Measurements from ENCODE around the gene GTSF1L.

The GTSF1L gene

DNA sequence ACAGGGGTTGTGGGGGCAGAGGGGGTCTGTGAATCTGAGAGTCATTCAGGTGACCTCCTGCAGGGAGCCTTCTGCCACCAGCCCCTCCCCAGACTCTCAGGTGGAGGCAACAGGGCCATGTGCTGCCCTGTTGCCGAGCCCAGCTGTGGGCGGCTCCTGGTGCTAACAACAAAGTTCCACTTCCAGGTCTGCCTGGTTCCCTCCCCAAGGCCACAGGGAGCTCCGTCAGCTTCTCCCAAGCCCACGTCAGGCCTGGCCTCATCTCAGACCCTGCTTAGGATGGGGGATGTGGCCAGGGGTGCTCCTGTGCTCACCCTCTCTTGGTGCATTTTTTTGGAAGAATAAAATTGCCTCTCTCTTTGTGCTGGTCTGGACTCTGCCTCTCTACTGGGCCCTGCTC, 10.7 kb downstream of the GTSF1L start:
- TF ChIP-seq YY1 (IDR thresholded peaks at IDR 0.05; ENCODE audit: insufficient read depth, insufficient read length) (no peak), SUZ12 (IDR thresholded peaks at IDR 0.05; ENCODE audit: extremely low read depth, insufficient read depth, insufficient read length) (no peak), ZNF274 (IDR thresholded peaks at IDR 0.05; ENCODE audit: low read depth, low read length) (no peak)
- no peak overlapping the region for H3K9ac ChIP-seq (ENCODE audit: insufficient read length, low read depth)
- DNase-seq (ENCODE audit: low read depth, low spot score): no peak
- no peaks in the 10 kb centered on the region for H3K27me3 ChIP-seq (ENCODE audit: insufficient read depth, insufficient read length)
- H3K36me3 ChIP-seq (ENCODE audit: insufficient read depth, insufficient read length, low read length): peaks cover 73% of the 10 kb centered on the region
- no peaks in the 10 kb centered on the region for H3K9me3 ChIP-seq (ENCODE audit: insufficient read depth, low read length)
- H3K4me3 ChIP-seq (ENCODE audit: insufficient read length, low read depth): no peak overlapping the region
- H3K4me1 ChIP-seq (ENCODE audit: insufficient read depth, insufficient read length): peaks cover 8% of the 10 kb centered on the region

DNA sequence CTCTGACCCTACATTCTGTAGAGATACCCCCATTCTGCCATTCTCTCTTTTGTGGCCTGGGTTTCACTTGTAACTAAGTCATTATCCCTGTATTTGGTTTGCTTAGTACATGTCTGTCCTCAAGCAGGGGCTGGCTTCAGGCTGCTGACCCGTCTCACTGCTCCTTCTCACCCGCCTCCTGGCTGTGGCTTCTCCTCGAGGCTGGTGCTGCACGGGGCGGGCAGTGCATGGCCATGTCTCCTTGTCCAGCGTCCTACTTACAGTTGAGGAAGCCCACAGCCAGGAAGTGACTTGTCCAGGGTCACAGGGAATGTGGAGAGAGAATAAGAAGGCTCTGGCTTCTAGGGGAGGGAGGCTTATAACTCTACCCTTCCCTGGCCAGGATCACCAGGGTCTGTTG, 11.3 kb downstream of the GTSF1L start:
- peaks cover 79% of the 10 kb centered on the region for H3K36me3 ChIP-seq (ENCODE audit: insufficient read depth, insufficient read length, low read length)
- H3K9me3 ChIP-seq (ENCODE audit: insufficient read depth, low read length): no peaks in the 10 kb centered on the region
- H3K27me3 ChIP-seq (ENCODE audit: insufficient read depth, insufficient read length): no peaks in the 10 kb centered on the region
- H3K4me1 ChIP-seq (ENCODE audit: insufficient read depth, insufficient read length): peaks cover 4% of the 10 kb centered on the region
- TF ChIP-seq YY1 (IDR thresholded peaks at IDR 0.05; ENCODE audit: insufficient read depth, insufficient read length) (no peak), ZNF274 (IDR thresholded peaks at IDR 0.05; ENCODE audit: low read depth, low read length) (no peak), SUZ12 (IDR thresholded peaks at IDR 0.05; ENCODE audit: extremely low read depth, insufficient read depth, insufficient read length) (no peak)
- H3K9ac ChIP-seq (ENCODE audit: insufficient read length, low read depth): no peak overlapping the region
- DNase-seq (ENCODE audit: low read depth, low spot score): no peak
- no peak overlapping the region for H3K4me3 ChIP-seq (ENCODE audit: insufficient read length, low read depth)

DNA sequence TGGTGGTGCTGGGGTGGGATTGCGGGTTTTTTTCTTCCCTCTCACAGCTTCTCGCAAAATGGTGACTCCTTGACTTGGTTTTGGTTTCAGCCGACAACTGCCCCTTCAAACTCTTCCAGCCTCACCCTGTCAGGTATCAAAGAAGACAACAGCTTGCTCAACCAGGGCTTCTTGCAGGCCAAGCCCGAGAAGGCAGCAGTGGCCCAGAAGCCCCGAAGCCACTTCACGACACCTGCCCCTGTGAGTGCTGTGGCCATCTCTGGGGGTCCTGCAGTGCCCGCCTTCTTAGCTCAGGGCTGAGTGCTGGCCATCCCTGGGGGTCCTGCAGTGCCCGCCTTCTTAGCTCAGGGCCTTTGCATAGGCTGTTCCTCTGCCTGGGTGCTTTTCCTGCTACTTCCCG, 11.8 kb downstream of the GTSF1L start:
- Histone ChIP-seq H3K4me3 (ENCODE audit: insufficient read length, low read depth) (no peak overlapping the region), H3K36me3 (ENCODE audit: insufficient read depth, insufficient read length, low read length) (peaks cover 84% of the 10 kb centered on the region), H3K27me3 (ENCODE audit: insufficient read depth, insufficient read length) (no peaks in the 10 kb centered on the region), H3K9me3 (ENCODE audit: insufficient read depth, low read length) (no peaks in the 10 kb centered on the region), H3K9ac (ENCODE audit: insufficient read length, low read depth) (no peak overlapping the region), H3K4me1 (ENCODE audit: insufficient read depth, insufficient read length) (peaks cover 4% of the 10 kb centered on the region)
- no peak for DNase-seq (ENCODE audit: low read depth, low spot score)
- no peak for TF ChIP-seq ZNF274 (IDR thresholded peaks at IDR 0.05; ENCODE audit: low read depth, low read length)
- TF ChIP-seq YY1 (IDR thresholded peaks at IDR 0.05; ENCODE audit: insufficient read depth, insufficient read length): no peak
- no peak for TF ChIP-seq SUZ12 (IDR thresholded peaks at IDR 0.05; ENCODE audit: extremely low read depth, insufficient read depth, insufficient read length)

DNA sequence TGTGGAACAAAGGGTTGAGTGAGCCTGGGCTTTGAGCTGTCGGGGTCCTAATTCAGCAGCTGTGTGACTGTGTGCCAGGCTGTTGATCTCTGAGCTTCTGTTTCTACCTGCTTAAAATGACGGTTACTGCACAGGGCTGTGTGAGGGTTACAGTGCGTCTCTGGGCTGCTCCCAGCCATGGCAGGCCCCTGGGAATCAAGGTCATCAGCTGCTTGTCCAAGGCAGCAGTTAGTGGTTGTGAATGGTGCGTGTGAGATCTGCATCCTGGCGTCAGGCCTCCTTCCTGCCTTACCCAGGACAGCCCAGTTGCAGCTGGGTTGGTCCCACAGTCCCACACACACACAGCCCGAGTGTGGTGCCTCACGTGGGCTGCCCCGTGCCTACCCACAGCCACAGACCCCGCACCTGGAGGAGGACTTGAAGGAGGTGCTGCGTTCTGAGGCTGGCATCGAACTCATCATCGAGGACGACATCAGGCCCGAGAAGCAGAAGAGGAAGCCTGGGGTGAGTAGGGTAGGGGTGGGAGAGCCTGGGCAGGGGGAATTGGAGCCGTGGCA, 15.6 kb downstream of the GTSF1L start:
- peaks cover 92% of the 10 kb centered on the region for H3K36me3 ChIP-seq (ENCODE audit: insufficient read depth, insufficient read length, low read length)
- no peak overlapping the region for H3K9ac ChIP-seq (ENCODE audit: insufficient read length, low read depth)
- no peaks in the 10 kb centered on the region for H3K27me3 ChIP-seq (ENCODE audit: insufficient read depth, insufficient read length)
- H3K4me1 ChIP-seq (ENCODE audit: insufficient read depth, insufficient read length): no peaks in the 10 kb centered on the region
- no peaks in the 10 kb centered on the region for H3K9me3 ChIP-seq (ENCODE audit: insufficient read depth, low read length)
- no peak overlapping the region for H3K4me3 ChIP-seq (ENCODE audit: insufficient read length, low read depth)
- TF ChIP-seq YY1 (IDR thresholded peaks at IDR 0.05; ENCODE audit: insufficient read depth, insufficient read length) (no peak), ZNF274 (IDR thresholded peaks at IDR 0.05; ENCODE audit: low read depth, low read length) (no peak), SUZ12 (IDR thresholded peaks at IDR 0.05; ENCODE audit: extremely low read depth, insufficient read depth, insufficient read length) (no peak)
- no peak for DNase-seq (ENCODE audit: low read depth, low spot score)

DNA sequence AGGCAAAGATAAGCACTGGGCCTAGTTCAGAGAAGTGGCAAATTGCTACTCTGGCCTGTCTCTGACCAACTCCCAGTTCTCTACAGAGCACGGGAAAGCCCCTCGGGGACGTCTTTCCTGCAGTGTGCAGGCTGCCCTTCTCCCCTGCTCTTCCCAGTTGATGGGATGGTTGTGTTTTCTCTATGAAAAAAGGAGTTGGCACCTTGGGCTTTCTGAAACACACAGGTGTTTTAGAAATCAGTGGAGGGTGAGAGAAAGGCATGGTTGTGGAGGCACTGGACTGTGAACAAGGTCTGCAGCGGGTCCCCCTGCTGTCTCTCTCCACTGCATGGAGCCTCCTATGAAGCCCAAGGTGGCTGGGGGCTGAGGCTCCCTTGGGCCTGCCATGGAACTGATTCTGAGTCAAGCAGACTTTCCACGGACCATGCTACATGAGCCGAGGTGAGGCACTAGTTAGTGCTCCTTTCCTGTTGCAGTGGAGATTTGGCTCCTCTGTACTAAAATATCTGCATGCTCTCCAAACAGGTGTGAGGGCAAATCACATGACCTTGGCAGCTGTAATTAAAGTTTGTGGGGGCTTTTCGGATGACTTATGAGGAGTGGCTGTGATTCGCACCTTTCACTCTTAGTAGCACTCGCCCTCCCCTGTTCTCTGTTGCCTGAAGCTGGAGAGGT, 16.3 kb downstream of the GTSF1L start:
- H3K4me3 ChIP-seq (ENCODE audit: insufficient read length, low read depth): no peak overlapping the region
- TF ChIP-seq ZNF274 (IDR thresholded peaks at IDR 0.05; ENCODE audit: low read depth, low read length): no peak
- no peak for TF ChIP-seq SUZ12 (IDR thresholded peaks at IDR 0.05; ENCODE audit: extremely low read depth, insufficient read depth, insufficient read length)
- no peak for TF ChIP-seq YY1 (IDR thresholded peaks at IDR 0.05; ENCODE audit: insufficient read depth, insufficient read length)
- peaks cover 89% of the 10 kb centered on the region for H3K36me3 ChIP-seq (ENCODE audit: insufficient read depth, insufficient read length, low read length)
- no peaks in the 10 kb centered on the region for H3K27me3 ChIP-seq (ENCODE audit: insufficient read depth, insufficient read length)
- H3K9ac ChIP-seq (ENCODE audit: insufficient read length, low read depth): no peak overlapping the region
- H3K9me3 ChIP-seq (ENCODE audit: insufficient read depth, low read length): no peaks in the 10 kb centered on the region
- no peak for DNase-seq (ENCODE audit: low read depth, low spot score)
- no peaks in the 10 kb centered on the region for H3K4me1 ChIP-seq (ENCODE audit: insufficient read depth, insufficient read length)

DNA sequence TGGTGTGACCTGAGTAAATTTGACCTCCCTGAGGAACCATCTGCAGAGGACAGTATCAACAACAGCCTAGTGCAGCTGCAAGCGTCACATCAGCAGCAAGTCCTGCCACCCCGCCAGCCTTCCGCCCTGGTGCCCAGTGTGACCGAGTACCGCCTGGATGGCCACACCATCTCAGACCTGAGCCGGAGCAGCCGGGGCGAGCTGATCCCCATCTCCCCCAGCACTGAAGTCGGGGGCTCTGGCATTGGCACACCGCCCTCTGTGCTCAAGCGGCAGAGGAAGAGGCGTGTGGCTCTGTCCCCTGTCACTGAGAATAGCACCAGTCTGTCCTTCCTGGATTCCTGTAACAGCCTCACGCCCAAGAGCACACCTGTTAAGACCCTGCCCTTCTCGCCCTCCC, 24.3 kb downstream of the GTSF1L start:
- no peaks in the 10 kb centered on the region for H3K9me3 ChIP-seq (ENCODE audit: insufficient read depth, low read length)
- TF ChIP-seq ZNF274 (IDR thresholded peaks at IDR 0.05; ENCODE audit: low read depth, low read length): no peak
- peaks cover 75% of the 10 kb centered on the region for H3K36me3 ChIP-seq (ENCODE audit: insufficient read depth, insufficient read length, low read length)
- H3K27me3 ChIP-seq (ENCODE audit: insufficient read depth, insufficient read length): no peaks in the 10 kb centered on the region
- H3K9ac ChIP-seq (ENCODE audit: insufficient read length, low read depth): no peak overlapping the region
- DNase-seq (ENCODE audit: low read depth, low spot score): no peak
- no peak overlapping the region for H3K4me3 ChIP-seq (ENCODE audit: insufficient read length, low read depth)
- no peaks in the 10 kb centered on the region for H3K4me1 ChIP-seq (ENCODE audit: insufficient read depth, insufficient read length)

DNA sequence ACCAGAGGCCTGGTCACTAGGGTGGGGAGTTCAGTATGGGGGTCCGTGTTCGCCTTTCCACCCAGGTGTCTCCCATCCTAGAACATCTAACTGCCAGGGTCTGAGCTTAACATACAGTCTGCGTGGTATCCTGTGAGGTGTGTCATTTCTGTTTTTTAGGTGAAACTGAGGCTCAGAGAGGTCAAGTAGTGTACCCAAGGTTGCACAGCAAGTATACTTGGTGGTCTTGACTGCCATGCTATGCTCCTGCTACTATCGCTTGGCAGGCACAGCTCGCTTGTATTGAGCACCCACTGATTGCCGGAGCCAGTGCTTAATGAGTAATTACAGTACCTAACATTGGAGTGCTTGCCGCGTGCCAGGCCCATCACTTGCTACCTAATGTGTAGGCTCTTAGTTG, 26.2 kb downstream of the GTSF1L start:
- no peak for DNase-seq (ENCODE audit: low read depth, low spot score)
- no peak overlapping the region for H3K9ac ChIP-seq (ENCODE audit: insufficient read length, low read depth)
- H3K4me3 ChIP-seq (ENCODE audit: insufficient read length, low read depth): no peak overlapping the region
- TF ChIP-seq ZNF274 (IDR thresholded peaks at IDR 0.05; ENCODE audit: low read depth, low read length) (no peak), YY1 (IDR thresholded peaks at IDR 0.05; ENCODE audit: insufficient read depth, insufficient read length) (no peak), SUZ12 (IDR thresholded peaks at IDR 0.05; ENCODE audit: extremely low read depth, insufficient read depth, insufficient read length) (no peak)
- H3K4me1 ChIP-seq (ENCODE audit: insufficient read depth, insufficient read length): no peaks in the 10 kb centered on the region
- peaks cover 80% of the 10 kb centered on the region for H3K36me3 ChIP-seq (ENCODE audit: insufficient read depth, insufficient read length, low read length)
- no peaks in the 10 kb centered on the region for H3K27me3 ChIP-seq (ENCODE audit: insufficient read depth, insufficient read length)
- no peaks in the 10 kb centered on the region for H3K9me3 ChIP-seq (ENCODE audit: insufficient read depth, low read length)
